Measurements from ENCODE around the gene GLTP.

Gene GLTP

GRCh38 chr12:109815225-109815624 lies 65.1 kb downstream of the GLTP start:
- Histone ChIP-seq H3K9ac (no peak overlapping the region), H3K4me3 (ENCODE audit: low read depth, low read length) (no peak overlapping the region), H3K4me1 (no peaks in the 10 kb centered on the region)

GRCh38 chr12:109814600-109815150 lies 65.7 kb downstream of the GLTP start:
- Histone ChIP-seq H3K4me1 (no peaks in the 10 kb centered on the region), H3K36me3 (ENCODE audit: control insufficient read depth, insufficient read depth, low read length) (no peaks in the 10 kb centered on the region), H3K4me2 (ENCODE audit: low read length) (no peak overlapping the region), H3K27me3 (ENCODE audit: control insufficient read depth, insufficient read depth, low read length) (no peaks in the 10 kb centered on the region), H2AFZ (no peak overlapping the region), H3K9me3 (ENCODE audit: control insufficient read depth, low read length) (no peaks in the 10 kb centered on the region), H3K4me3 (ENCODE audit: low read depth, low read length) (no peak overlapping the region), H3K79me2 (no peaks in the 10 kb centered on the region), H3K27ac (no peak overlapping the region), H3K9ac (no peak overlapping the region)
- no peak for TF ChIP-seq CTCF (IDR thresholded peaks at IDR 0.05)

More at GRCh38 chr12:109815225-109815624, 65.1 kb downstream of the GLTP start:
- H3K27ac ChIP-seq, result no peak overlapping the region
- H3K9me3 ChIP-seq (ENCODE audit: control insufficient read depth, low read length), result no peaks in the 10 kb centered on the region
- no peak for TF ChIP-seq CTCF (IDR thresholded peaks at IDR 0.05)
- H3K4me2 ChIP-seq (ENCODE audit: low read length), result no peak overlapping the region
- no peaks in the 10 kb centered on the region for H3K36me3 ChIP-seq (ENCODE audit: control insufficient read depth, insufficient read depth, low read length)
- H3K79me2 ChIP-seq, result no peaks in the 10 kb centered on the region
- H2AFZ ChIP-seq, result no peak overlapping the region
- no peaks in the 10 kb centered on the region for H3K27me3 ChIP-seq (ENCODE audit: control insufficient read depth, insufficient read depth, low read length)

GRCh38 chr12:109813810-109814416 lies 66.4 kb downstream of the GLTP start:
- Histone ChIP-seq H3K36me3 (ENCODE audit: control insufficient read depth, insufficient read depth, low read length) (no peaks in the 10 kb centered on the region), H3K4me2 (ENCODE audit: low read length) (no peak overlapping the region), H3K9me3 (ENCODE audit: control insufficient read depth, low read length) (no peaks in the 10 kb centered on the region), H3K27ac (no peak overlapping the region), H3K79me2 (no peaks in the 10 kb centered on the region), H3K9ac (no peak overlapping the region), H3K4me1 (no peaks in the 10 kb centered on the region), H2AFZ (no peak overlapping the region), H3K27me3 (ENCODE audit: control insufficient read depth, insufficient read depth, low read length) (no peaks in the 10 kb centered on the region), H3K4me3 (ENCODE audit: low read depth, low read length) (no peak overlapping the region)
- no peak for TF ChIP-seq CTCF (IDR thresholded peaks at IDR 0.05)

GRCh38 chr12:109811624-109811995 lies 68.7 kb downstream of the GLTP start:
- H3K36me3 ChIP-seq (ENCODE audit: control insufficient read depth, insufficient read depth, low read length), result no peaks in the 10 kb centered on the region
- H3K4me1 ChIP-seq, result no peaks in the 10 kb centered on the region
- no peak overlapping the region for H3K9ac ChIP-seq
- no peak overlapping the region for H3K4me2 ChIP-seq (ENCODE audit: low read length)
- H3K9me3 ChIP-seq (ENCODE audit: control insufficient read depth, low read length), result no peaks in the 10 kb centered on the region
- no peaks in the 10 kb centered on the region for H3K27me3 ChIP-seq (ENCODE audit: control insufficient read depth, insufficient read depth, low read length)
- TF ChIP-seq CTCF (IDR thresholded peaks at IDR 0.05), result no peak
- no peaks in the 10 kb centered on the region for H3K79me2 ChIP-seq
- no peak overlapping the region for H3K27ac ChIP-seq
- no peak overlapping the region for H3K4me3 ChIP-seq (ENCODE audit: low read depth, low read length)
- no peak overlapping the region for H2AFZ ChIP-seq

Measured in parathyroid adenoma (tissue), 2 donors.